Esophagus muscularis mucosa (tissue), 4 donors: ENCODE data around the gene TAOK1. TPM values are rescaled to one million over a fixed set of nuclear protein-coding genes. Genes with fewer than 3 reads are reported as not detected.

ENCODE experiments used
- DNase-seq: peaks from one replicate; pipeline ENCODE4 v3.0.0-alpha.2; 2017; ENCODE audit errors: extremely low spot score
- H3K27ac ChIP-seq, 4 donors: fragments of 200-600 bp; sonication (generic); replicated peaks in 1 of 4; 1 replicate in 3 of 4; 2 replicates in 1 of 4; pipeline ENCODE4 v1.5.1; 2016 to 2019; ENCODE audit warnings: mild to moderate bottlenecking in 1 of 4
- H3K27me3 ChIP-seq, 4 donors: fragments of 200-600 bp; sonication (generic); one replicate each; pipeline versions ENCODE4 v1.5.1 to v1.6.0; 2016 to 2019
- H3K36me3 ChIP-seq, 4 donors: fragments of 200-600 bp; sonication (generic); one replicate each; pipeline ENCODE4 v1.5.1; 2016 to 2019
- H3K4me1 ChIP-seq, 4 donors: fragments of 200-600 bp; sonication (generic); one replicate each; pipeline ENCODE4 v1.5.1; 2016 to 2019
- H3K4me3 ChIP-seq, 4 donors: fragments of 200-600 bp; sonication (generic); 1 replicate in 2 of 4; 2 replicates in 2 of 4; pipeline ENCODE4 v1.5.1; 2016 to 2019; ENCODE audit warnings: mild to moderate bottlenecking in 4 of 4, moderate library complexity in 1 of 4
- H3K9me3 ChIP-seq, 4 donors: fragments of 200-600 bp; sonication (generic); 1 replicate in 3 of 4; 2 replicates in 1 of 4; pipeline ENCODE4 v1.5.1; 2016 to 2019
- EP300 ChIP-seq: sonication (generic); formaldehyde crosslinking; IDR thresholded peaks from one replicate; pipeline ENCODE4 v1.6.1; 2017; ENCODE audit warnings: antibody characterized with exemption
- POLR2A ChIP-seq: fragments of 450-650 bp; IDR thresholded peaks from one replicate; pipeline ENCODE4 v1.6.1; 2017; ENCODE audit warnings: antibody characterized with exemption, moderate library complexity, mild to moderate bottlenecking, low read depth
- POLR2AphosphoS5 ChIP-seq, 2 donors: sonication (generic); formaldehyde crosslinking; IDR thresholded peaks; one replicate each; pipeline ENCODE4 v1.6.1; 2017; ENCODE audit warnings: antibody characterized with exemption in 2 of 2
- WGBS: methylation state at CpG from one replicate; pipeline ENCODE4 v1.1.5; 2018; 5-methylcytosine and 5-hydroxymethylcytosine counted together
- intact Hi-C: fragments of 100-400 bp; cut with DNase I; formaldehyde crosslinking; loops from one replicate; pipeline ENCODE4 v1.15.1; 2023
- total RNA-seq, 4 donors: library from RNA; depleted of rRNA; stranded (reverse); fragments of >200 nt; gene quantifications; one replicate each; pipeline versions ENCODE4 v1.1.0 to v1.2.1, GENCODE V29; 2016
- TF ChIP-seq, protein P1 (sequence below), 3 experiments: fragments of 200-600 bp in 2 of 3; fragments of 450-650 bp in 1 of 3; sonication (generic) in 2 of 3; IDR thresholded peaks; one replicate each; pipeline ENCODE4 v1.5.1; 2017 to 2019; ENCODE audit warnings: antibody characterized with exemption in 3 of 3, mild to moderate bottlenecking in 2 of 3, moderate library complexity in 1 of 3

TAOK1 gene
- total RNA-seq, 4 donors from 2014 or later: 48.7 to 73.1 (median 58.9) TPM

DNA sequence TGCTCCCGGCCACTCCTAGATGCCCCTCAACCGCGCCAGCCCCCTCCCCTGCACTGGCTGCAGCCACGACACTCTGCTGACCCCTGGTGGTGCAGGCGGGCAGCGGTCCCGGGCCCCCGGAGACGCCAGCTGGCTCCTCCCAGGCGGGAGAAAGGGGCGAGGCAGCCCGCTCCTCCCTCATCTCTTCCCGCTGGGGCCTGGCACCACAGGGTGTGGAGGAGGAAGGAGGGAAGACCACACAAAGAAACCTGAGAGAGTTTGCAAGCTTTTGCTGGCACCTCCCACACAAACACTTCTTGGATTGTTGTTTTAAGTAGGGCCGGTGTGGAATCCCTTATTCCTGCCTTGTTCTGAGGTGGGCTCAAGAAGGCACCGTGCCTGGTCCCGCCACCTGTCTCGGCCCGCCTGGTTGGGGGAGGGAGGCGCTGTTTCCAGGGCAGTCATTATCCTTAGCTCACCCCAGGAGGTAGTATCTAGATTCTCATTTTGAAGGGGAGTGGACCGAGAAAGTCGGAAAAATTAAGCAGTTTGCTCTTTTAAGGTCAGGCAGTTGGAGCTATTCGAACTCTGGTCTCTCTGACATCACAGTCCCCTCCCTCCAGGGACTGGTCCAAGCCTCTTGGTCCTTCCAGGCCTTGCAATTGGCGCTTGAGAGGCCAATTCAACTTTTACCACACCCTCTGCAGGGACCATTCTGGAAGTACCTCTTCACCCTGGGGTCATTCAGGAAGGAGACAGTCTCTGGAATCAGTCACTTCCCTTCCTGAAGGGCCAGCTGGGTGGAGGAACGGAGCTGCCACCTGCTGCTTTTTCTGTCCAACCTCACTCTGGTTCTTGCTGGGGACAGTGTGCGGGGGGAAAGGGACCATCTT is 201.8 kb downstream of the TAOK1 start:
- intact Hi-C loops: no loop called here
- peak; percentile 96 for DNase-seq

DNA sequence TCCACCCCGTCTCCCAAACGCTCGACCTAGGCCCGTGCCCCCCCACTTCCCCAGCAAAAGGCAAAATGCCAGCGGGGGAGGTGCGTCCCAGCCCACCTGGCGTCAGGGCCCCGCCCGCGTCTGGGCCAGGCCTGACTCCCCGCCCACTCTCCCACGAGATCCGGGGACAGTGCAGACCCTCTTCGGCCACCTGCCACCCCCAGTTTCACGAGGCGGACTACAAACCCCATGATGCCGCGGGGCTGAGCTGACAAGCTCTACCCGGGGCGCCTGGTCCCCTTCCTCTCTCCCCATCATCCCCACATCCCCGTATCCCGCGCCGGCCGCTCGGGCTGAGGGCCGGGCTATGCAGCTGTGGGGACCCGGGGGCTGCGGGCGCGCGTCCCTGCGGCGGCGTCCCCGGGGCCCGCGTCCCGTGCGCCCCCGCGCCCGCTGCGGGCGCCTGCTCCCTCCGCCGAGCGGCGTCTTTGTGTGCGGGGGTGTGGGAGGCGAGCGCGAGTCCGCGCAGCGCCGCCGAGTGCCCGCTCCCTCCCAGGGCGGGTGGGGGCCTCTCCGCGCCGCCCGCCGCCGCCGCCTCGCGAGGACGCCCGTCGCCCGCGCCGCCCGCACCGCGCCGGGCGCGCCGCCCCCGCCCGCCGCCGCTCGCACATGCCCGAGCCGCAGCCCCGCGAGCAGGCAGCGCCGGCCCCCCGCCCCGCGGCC is 202.8 kb downstream of the TAOK1 start, which contains the start of gene ANKRD13B:
TSS of gene ANKRD13B (plus strand) at position 283 of the 702 bp plus-strand sequence. CDS start 490 bp downstream, outside the sequence.
- Histone ChIP-seq H3K4me1 (peaks cover 47 to 76% (median 65%) of the 10 kb centered on the region in 4 donors), H3K9me3 (no peaks in the 10 kb centered on the region), H3K4me3 (peak within 1 kb of the TSS; percentile 79 to 99 (median 86)), H3K27ac (peak within 1 kb of the TSS; percentile 83 to 92 (median 86)), H3K36me3 (no peaks in the 10 kb centered on the region), H3K27me3 (no peaks in the 10 kb centered on the region)
- DNase-seq: no peak
- intact Hi-C loops: no loop called here
- TF ChIP-seq POLR2AphosphoS5 (IDR thresholded peaks at IDR 0.05) (no peak), POLR2A (no peak), EP300 (no peak)
- TF ChIP-seq, protein P1, sequence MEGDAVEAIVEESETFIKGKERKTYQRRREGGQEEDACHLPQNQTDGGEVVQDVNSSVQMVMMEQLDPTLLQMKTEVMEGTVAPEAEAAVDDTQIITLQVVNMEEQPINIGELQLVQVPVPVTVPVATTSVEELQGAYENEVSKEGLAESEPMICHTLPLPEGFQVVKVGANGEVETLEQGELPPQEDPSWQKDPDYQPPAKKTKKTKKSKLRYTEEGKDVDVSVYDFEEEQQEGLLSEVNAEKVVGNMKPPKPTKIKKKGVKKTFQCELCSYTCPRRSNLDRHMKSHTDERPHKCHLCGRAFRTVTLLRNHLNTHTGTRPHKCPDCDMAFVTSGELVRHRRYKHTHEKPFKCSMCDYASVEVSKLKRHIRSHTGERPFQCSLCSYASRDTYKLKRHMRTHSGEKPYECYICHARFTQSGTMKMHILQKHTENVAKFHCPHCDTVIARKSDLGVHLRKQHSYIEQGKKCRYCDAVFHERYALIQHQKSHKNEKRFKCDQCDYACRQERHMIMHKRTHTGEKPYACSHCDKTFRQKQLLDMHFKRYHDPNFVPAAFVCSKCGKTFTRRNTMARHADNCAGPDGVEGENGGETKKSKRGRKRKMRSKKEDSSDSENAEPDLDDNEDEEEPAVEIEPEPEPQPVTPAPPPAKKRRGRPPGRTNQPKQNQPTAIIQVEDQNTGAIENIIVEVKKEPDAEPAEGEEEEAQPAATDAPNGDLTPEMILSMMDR (IDR thresholded peaks at IDR 0.05): no peak
- WGBS: 3% methylated on average over 7 of the region's 96 CpGs

More for the DNA sequence above, 201.8 kb downstream of the TAOK1 start:
- WGBS: 16% methylated on average over 20 of the region's 25 CpGs
- TF ChIP-seq POLR2AphosphoS5 (IDR thresholded peaks at IDR 0.05): peak; percentile 56 to 61
- TF ChIP-seq, protein P1 (IDR thresholded peaks at IDR 0.05): peak in 2 of 3 experiments; percentile 93 to 95
- no peak for TF ChIP-seq EP300
- no peak for TF ChIP-seq POLR2A
- Histone ChIP-seq H3K9me3 (no peaks in the 10 kb centered on the region), H3K27ac (peak overlapping the region; percentile 83 to 92 (median 86)), H3K36me3 (no peaks in the 10 kb centered on the region), H3K4me1 (peaks cover 57 to 80% (median 72%) of the 10 kb centered on the region in 4 donors), H3K27me3 (no peaks in the 10 kb centered on the region), H3K4me3 (peak overlapping the region; percentile 38 to 99 (median 85))

DNA sequence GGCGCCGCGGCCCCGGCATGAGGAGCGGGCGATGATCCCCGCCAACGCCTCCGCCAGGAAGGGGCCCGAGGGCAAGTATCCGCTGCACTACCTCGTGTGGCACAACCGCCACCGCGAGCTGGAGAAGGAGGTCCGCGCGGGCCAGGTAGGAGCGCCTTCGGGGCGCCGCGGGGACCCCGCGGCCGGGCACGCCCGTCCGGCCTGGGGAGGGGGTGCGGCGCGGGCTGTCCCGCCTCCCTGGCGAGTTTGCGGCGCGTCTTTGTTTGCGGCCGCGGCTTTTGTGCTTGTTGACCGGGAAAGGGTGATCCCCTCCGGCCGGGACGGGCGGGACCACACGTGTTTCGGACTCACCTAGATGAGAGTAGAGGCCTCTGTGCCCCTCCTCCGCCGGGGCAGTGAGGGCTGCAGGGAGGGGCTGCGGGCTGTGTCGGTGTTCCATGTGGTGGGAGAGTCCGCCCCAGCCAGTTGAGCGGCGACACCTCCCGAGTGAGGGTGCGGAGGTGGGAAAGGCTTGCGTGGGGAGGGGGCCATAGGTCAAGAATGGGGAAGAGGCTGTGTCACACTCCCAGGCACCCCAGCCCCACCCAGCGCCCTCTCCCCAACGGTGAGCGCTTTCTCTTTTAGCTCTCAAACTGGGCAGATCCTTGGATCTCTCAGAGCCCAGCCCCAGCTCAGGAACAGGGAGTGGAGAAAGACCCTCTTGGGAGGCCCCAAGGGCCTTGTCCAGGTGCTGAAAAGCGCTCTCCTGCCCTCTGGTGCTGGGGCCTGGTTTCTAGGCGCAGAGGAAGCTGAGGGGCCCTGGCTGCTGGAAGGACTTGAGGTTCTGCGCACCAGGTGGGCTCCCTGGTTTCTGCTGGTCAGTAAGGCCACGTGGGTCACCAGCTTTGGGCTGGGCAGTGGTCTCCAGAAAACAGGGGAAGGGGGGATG is 203.7 kb downstream of the TAOK1 start:
- DNase-seq: no peak
- TF ChIP-seq, protein P1 (IDR thresholded peaks at IDR 0.05): peak; percentile 9 to 27 (median 26)
- TF ChIP-seq EP300: no peak

DNA sequence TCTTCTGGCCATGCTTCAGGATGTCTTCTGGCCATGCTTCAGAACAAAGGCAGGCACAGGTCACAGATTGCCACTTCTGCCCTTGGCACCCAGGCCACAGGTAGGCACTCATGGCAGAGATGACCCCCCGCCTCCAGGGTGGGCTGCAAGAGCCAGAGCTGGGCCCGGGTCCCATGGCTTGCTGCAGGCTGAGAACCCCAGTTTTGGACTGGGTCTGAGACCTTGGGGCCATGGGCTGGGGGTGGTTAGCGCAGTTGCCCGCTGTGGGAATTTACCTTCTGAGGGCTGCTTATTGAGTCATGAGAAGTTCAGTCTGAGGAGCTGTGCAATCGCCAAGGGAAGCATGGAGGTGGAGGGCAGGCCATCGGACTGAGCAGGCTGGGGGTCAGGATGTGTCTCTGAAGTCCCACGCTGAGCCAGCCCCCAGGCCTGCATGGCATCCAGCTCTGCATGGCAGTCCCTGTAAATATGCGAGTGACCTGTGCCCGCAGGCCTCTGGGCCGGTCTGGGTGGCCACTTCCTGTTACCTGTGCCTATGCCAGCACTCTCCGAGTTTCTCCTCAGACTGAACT is 204.4 kb downstream of the TAOK1 start:
- H3K36me3 ChIP-seq: no peaks in the 10 kb centered on the region
- TF ChIP-seq, protein P1 (IDR thresholded peaks at IDR 0.05): no peak
- TF ChIP-seq POLR2AphosphoS5 (IDR thresholded peaks at IDR 0.05): no peak
- TF ChIP-seq POLR2A: no peak
- no peak for DNase-seq
- no peaks in the 10 kb centered on the region for H3K27me3 ChIP-seq
- peak overlapping the region in 2 of 4 donors; percentile 79 to 99 for H3K4me3 ChIP-seq
- intact Hi-C loops: no loop called here
- peak overlapping the region in 2 of 4 donors; percentile 41 to 64 for H3K27ac ChIP-seq
- peaks cover 43 to 69% (median 58%) of the 10 kb centered on the region in 4 donors for H3K4me1 ChIP-seq
- no peaks in the 10 kb centered on the region for H3K9me3 ChIP-seq
- 89% methylated on average over 9 of the region's 11 CpGs for WGBS

More for the DNA sequence above, 203.7 kb downstream of the TAOK1 start:
- H3K4me3 ChIP-seq: peak overlapping the region; percentile 67 to 99 (median 80)
- H3K36me3 ChIP-seq: no peaks in the 10 kb centered on the region
- peaks cover 43 to 70% (median 59%) of the 10 kb centered on the region in 4 donors for H3K4me1 ChIP-seq
- H3K27ac ChIP-seq: peak overlapping the region in 3 of 4 donors; percentile 41 to 64 (median 52)
- intact Hi-C loops: no loop called here
- WGBS: 13% methylated on average over 8 of the region's 64 CpGs
- no peaks in the 10 kb centered on the region for H3K27me3 ChIP-seq
- no peaks in the 10 kb centered on the region for H3K9me3 ChIP-seq
